GM21737 (cell line): Measurements from ENCODE around the gene BANF2.

Source experiments
- ATAC-seq: cut with Tn5 transposase; IDR thresholded peaks from one replicate; pipeline ENCODE4 v1.9.1; 2021; ENCODE audit warnings: mild to moderate bottlenecking, moderate library complexity; ENCODE audit not compliant: unreplicated experiment

Gene BANF2

DNA sequence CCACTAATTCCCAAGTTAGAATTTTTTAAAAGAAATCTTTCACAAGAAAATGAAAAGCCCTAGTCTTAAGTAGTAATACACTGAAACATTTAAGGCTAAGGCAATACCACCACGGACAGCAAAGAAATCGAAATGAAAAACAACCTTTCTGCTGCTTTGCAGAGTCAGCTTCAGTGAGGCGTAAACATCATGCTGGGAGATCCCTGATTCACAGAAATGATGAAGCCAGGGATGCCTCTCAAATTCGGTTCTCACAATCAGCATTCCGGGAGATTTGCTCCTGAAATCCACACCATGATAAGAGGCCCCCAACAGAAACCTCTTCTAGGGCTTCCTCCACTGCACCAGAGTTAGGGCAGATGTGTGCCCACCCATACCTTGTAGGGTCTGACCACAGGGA is 36.3 kb upstream of the BANF2 start:
- no peak for ATAC-seq

DNA sequence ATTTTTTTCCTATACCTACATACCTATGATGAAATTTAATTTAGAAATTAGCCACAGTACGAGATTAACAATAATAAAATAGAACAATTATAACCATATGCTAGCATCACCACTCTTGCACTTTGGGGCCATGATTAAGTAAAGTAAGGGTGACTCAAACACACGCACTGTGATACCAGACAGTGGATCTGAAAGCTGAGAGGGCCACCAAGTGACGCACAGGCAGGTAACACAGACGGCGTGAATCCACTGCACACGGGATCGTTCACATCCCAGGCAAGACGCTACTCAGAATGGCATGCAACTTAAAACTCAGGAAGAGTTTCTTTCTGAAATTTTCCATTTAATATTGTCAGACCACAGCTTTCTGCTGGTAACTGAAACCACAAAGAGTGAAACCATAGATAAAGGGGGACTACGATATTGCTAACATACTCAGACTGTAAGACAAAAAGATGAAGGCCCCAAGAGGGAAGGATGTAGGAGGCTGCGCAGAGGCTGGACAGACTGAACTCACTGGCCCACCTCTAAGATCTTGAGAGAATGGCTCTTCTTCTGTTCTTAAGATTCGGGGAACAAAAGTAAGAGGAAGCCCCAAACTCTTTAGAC is 35.6 kb upstream of the BANF2 start:
- ATAC-seq: no peak

DNA sequence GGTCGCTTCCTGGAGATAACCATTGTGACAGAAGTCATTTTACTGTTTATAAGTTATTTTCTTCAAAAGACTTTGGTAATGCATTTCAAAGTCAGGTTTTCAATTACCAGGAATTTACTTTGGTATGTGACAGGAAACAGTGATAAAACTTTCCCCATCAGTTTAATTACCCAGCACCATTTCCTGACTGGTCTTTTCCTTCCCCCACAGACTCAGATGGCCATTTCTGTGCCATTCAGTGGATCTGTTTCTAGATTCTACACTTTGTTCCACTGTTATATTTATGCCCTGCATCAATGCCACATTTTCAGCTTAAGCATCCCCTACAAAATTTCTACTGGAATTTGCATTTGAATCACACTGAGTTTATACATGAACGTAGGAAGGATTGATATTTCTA is 34.0 kb upstream of the BANF2 start:
- no peak for ATAC-seq

DNA sequence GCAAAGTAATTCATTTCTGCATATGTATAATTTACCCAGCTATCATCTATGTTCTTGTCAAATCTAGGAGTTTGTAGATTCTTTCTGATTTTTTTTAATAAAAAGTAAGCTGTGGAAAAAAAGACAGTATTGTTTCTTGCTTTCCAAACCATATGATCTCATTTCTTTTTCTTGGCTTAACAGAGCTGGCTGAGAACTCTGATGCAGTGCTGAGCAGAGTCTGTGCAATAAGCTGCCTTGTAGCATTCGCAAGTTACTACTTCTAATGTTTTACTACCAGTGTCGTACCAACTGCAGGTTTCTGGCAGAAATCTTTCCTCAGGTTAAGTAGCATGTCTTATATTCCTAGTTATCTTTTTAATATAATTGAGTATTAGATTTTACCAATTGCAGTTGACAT is 33.3 kb upstream of the BANF2 start:
- no peak for ATAC-seq

DNA sequence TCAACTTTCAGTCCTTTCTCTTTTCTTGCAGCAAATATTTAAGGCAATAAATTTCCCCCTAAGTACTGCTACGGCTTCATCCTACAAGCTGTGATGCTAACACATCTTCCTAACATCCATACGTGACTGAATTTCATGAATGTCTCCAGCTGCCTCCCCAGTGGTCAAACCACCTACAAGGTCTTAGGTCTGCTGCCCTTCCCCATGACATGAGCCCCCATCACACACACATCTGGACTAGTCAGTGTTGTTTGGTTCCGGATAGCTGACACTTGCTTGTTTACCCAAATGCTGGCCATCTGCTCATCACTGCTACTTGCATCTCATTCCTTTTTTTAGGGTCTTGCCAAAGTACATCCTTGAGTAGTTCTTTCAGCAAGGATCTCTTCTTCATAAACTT is 32.3 kb upstream of the BANF2 start:
- no peak for ATAC-seq

DNA sequence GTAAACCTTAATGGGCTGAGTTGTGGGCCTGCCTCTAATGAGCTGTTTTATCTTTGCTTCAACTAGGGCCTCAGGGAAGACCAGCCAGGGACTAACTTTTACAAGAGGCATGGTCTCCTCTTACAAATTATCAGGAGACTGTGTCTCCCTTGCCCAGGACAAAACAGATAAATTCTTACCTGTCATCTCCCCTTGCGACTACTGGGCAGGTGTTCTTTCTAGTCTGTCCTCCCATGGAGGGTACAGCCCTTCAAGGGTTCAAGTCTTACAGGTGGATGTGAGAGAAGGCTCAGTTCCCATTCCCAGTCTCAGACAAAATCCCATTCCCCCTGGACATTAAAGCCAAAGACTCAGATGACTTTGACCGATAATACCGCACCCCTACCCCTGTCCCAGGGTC is 31.3 kb upstream of the BANF2 start:
- no peak for ATAC-seq

DNA sequence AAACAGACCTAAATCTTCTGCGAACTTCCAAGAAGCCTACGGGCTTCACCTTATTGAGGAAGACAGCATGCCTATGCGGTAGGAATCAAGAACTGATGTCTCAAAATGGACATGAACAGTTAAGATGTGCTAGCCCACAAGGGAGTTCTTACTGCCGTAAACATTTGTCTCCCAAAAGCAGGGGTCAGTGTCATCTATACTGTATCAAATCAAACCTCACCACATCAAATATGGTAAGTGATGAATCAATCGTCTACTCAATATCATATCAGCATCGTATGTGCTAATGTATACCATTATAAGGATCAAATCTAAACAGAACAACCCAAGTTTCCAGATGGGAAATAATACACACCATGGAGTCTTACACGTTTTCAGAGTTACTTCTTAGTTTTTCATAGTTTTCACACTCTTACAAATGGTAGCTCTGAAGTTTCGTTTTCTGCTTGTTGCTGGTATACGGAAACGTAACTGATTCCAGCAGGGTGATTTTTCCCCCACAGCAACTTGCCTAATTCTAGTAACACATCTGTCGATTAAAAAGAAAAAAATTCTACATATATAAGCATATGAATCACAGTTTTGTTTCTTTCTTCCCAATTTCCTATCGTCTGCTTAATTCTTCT is 30.3 kb upstream of the BANF2 start:
- ATAC-seq: no peak

DNA sequence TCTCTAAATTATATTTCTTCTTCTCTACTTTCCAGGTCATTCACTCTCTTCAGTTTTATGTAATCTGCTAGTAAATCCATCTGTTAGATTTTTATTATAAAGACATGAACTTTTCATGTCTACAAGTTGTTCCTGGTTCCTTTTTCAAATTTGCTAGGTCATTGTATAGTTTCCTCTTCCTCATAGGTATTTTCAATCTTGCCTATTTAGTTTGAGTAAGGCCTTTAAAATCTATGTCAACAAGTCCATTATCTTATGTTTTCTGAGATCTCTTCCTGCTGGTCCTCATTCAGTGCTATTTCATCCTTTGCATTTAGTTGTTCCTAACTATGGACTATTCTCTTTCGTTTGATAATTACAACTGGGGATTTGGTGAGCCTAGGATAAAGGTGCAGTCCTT is 28.8 kb upstream of the BANF2 start:
- ATAC-seq: no peak

DNA sequence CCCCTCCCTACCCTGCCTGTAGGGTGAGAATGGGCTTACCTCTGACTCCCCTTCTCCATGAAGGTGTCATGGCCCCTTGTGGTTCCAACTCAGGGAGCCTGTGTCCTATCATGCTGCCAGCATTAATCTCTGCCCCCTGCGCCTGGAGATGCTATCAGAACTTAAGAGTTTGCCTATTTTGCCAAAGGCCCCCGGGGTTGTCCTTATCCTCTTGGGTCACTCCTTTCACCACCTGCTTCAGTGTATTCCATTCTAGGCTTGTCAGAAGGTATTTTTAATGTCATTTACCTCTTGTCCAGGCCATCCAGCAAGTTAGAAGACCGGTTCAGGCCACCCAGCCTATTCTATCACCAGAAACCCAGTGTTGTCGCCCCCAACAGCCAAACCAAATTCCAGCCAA is 28.2 kb upstream of the BANF2 start:
- ATAC-seq: no peak

DNA sequence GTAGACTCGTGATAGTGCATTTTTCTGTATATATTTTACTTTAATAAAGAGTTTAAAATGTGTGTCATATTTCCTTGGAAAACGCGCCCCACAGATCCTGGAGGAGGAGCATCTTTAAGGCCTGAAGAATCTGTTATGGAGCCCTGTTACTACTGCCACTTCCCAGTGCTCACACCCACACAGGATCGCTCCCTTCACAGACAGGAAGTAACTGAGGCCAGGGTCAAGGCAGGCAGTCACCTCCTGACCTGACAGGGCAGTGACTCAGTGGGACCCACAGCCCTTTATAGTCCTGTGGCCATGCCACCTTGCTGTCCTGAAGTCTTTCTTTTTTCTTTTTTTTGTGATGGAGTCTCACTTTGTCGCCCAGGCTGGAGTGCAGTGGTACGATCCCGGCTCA is 26.7 kb upstream of the BANF2 start:
- ATAC-seq: no peak

DNA sequence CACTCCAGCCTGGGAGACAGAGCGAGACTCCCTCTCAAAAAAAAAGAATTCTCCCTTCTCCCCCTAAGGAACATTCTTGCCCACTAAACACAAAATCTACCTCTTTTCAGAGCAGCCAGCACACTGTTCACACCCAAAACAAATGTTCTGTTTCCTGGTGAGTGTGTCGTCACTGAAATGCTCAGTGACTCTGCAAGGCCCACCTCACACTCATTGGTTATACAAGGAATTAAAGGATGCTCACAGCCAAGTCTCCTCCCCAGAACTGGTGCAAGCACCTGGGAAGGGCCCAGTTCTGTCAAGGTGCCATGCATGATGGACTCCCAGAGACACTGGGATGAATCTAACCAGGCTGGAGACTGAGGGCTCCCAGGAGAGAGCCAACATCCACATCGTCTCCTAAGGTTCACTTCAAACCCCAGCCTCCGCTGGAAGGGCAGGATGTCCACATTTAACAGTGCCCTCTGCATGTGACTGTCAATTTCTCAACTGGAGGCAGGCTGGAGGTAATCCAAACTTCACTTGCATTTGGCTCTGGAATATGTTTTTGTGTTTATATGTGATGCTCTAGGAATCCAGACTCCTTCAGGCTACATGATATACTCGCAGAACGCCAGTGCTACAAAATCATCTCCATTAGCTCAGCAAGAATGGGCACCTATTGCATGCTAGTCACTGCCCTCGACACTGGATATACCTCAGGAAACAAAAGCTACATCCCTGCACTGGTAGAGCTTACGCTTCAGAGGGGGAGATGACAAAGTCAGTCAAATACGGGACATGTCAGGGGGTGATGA is 24.8 kb upstream of the BANF2 start:
- no peak for ATAC-seq

DNA sequence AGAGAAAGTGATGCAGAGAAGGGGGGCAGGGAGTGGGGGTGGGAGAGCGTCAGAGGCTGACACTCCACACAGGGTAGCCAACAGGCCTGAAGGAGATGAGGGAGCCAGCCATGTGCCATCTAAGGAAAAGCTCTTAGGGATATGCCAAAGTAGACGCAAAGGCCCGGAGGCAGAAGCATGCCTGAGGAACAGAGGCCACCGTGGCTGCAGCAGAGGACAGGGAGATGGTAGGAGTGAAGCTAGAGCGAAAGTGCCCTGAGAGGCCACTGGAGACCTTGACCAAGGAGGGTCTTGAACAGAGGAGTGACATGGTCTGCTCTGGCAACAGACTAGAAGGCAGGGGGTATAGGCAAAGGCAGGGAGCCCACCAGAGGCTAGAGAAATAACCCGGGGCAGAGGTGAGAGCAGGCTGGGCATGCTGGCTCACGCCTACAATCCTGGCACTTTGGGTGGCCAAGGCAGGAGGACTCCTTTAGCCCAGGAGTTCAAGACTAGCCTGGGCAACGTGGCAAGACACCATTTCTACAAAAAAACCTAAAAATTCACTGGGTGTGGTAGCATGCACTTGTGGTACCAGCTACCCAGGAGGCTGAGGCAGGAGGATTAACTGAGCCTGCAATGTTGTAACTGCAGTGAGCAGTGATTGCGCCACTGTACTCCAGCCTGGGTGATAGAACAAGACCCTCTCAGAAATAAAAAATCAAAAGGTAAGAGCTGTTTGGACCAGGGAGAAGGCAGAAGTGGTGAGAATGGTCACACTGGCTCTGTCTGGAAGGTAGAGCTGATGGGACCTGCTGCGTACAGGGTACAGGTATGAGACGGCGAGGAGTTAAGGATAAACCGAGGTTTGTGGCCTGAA is 24.0 kb upstream of the BANF2 start:
- ATAC-seq: no peak

DNA sequence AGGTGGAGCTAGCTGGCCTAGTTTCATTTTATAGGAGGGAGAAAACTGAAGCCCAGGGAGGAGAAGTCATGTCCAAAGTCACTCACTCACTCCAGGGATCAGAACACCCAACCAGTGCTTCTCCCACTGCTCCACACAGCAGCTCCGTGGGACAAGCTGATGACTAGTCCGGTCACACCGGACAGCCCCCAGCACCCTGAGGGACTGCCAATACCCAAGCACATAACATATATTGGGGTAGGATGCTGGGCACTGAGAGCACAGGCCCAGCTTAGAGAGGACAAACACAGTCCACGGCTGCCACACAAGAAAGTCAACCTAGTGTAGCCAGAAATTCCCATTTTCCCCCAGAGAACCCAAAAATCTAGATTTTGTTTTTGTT is 23.4 kb upstream of the BANF2 start:
- ATAC-seq: no peak

DNA sequence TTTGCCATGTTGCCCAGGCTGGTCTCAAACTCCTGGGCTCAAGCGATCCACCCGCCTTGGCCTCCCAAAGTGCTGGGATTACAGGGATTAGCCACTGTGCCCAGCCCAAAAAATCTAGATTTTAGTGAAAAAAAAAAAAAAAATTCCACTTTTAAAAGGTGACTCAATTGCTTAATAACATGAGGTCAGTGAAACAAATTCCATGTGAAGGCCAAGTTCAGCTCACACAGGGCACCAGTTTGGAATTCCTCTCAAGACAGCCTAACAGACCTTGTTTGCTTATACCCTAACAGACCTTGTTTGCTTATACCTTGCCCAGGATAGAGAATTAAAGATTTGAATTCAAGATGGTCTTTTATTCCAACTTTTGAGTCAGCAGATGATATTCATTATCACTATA is 22.8 kb upstream of the BANF2 start:
- ATAC-seq: no peak

DNA sequence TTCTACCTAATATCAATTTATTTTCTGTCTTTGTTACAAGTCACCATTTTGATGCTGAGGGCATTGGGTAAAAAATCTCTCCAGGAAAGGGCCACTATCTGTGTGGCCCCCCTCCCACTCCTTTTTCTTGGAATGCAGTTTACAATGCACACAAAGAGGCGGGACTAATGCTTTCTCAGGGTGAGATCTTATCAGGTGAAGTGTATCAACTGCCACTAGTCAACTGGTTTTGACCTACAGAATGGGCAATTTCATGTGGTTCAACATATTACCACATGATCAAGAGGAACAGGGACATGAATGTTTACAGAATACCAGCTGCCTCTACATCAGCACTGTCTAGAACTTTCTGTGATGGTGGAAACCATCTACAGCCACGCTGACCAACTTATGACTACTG is 21.5 kb upstream of the BANF2 start:
- no peak for ATAC-seq

DNA sequence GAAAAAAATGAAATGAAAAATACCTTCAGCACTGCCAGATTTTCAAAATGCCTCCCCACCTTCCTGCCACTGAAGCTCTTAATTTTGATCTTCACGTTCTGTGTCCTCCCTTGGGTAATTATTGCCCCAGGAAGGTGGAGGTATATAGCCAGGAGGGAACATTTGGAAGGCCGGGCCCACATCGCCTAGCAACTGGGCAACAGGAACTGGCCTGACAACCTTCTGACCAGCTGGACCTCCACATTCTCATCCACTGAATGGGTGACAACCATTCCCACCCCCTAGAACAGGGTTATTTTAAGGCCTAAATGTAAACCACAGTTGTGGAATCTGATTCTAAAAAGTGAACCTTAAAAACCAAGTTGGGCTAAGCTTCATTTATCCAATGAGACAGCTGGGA is 20.9 kb upstream of the BANF2 start:
- ATAC-seq: no peak

DNA sequence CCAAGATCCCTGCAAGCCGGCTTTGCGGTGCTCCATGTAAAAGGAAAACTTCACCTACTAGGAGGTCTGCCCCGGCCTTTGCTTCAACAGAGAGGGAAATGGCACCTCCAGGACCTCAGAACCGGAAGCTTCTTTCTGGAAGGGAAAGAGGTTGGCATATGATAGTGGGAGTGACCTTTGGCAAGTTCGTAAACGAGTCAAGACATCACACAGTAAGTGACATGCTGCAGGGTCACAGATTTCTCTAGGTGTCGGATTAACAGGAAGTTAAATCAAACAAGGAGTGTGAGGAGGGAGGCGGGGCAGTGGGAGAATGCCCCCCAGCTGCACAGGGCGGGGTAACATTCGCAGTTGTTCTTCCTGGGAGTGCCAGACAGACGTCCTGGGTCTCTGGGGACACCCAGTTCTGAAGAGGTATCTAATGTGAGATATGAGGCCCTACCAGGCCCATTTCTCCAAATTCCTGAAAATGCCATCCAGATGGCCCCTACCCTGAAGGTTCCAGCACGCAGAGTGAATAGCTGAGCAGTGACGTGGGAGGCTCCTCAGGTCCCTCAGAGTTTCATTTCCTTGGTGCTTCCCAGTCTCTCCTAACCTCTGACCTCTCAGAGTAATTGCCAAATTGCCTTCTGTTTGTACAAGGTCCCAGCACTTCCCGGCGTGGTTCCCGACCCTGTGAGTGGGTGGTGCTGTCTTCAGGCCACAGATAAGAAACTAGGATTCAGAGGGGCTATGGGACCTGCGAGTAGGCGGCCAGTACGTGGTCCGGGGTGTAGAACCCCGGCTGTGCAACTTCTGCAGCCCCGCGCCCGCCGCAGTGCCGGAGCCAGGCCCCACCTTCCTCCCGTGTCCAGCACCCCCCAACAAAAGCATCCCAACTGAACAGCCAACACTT is 19.6 kb upstream of the BANF2 start:
- no peak for ATAC-seq

DNA sequence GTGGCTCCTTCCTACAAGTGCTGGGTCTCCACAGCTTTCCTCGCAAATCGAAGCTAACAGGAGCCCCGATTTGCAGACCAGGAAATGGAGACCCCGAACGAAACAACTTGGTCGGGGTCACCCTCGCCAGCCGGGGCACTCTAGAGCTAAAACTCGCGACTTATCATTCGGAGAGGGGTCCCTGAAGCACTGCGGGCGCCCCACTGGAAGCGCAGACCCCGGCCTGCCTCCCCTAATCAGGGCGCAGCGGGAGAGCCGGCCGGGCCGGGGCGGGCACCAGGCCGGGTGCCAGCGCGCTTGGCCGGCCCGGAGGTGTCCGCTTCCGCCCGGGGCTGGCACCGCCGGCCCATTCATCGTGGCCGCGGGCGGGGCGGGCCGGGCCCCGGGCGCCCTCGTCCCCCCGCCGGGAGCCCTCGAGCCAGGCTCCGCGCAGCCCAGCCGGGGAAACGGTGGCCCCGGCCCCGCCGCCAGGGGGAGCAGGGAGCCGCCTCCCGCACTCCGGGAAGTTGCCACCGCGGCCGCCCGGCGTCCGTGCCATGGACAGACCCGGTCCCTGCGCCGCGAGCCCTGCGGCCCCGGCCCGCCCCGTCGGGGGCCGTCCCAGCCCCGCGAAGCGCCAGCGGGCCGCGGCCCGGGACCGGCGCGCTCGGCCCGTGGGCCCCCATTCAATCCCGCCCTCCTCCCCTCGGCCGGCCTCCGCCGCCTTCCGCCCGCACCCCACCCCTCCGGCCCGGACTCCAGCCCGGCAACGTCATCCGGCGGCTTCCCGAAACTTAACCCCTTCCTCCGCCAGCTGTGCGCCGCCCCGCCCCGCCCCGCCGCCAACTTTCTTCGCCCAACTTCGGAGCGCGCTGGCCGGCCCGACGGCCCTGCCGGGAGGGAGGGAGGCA is 18.7 kb upstream of the BANF2 start:
- ATAC-seq: peak; percentile 41

DNA sequence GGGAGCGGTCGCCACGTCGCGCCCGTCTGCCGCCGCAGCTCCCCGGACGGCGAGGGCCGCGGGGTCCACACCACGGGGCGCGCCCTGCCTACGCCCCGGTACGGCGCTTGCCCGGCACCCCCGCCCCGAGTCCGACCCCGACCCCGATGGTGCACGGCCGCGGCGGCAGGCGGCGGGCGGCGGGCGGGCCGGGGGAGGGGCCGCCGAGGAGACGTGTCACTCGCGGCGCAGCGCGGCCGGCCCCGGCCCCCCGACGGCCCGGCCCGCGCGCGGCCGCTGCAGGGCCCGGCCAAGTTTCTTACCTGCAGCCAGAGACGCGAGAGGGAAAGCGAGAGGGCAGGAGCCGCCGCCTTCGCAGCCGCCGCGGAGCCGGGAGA is 18.1 kb upstream of the BANF2 start:
- peak; percentile 17 for ATAC-seq
